ENCODE measurements around the gene ARSJ.

ARSJ gene

DNA sequence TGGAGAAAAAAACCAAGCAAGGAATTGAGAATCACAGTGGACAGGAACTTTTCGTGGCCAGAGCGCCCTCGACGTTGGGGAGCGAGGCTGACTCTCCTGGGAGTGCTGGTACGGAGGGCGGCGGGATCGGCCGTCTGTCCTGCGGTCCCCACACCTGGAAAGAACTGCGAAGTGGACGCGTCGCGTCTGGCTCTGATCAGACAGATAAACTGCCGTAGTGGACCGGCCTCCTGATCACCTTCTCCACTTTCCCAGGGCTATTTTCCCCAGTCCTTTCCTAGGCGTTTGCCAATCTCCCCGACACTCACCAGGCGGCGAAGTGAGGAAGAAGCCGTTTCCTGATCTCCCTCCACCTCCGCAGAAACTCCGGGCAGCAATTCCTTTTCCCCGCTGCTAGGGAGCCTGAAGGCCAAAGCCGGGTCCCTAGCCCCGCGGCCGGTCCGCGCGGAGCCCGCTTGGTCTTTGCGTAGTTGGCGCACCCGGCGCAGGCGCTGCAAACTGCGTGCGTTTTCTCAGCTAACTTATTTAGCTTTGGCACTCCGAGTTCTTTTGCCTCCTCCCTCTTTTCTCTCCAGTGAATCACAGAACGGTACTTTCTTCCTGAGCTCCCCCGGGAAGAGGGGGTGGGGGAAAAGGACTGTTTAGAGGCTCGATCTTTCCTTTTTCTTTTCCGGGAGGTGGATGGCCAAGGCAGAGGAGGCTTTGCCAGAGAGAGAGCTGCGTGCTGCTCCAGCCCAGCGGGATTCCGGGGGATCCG, at the start of gene ARSJ:
Gene ARSJ (minus strand): TSS at position 500 of the 757 bp plus-strand sequence. CDS start 813 bp downstream, outside the sequence.
- no peaks in the 10 kb centered on the region for H3K4me1 ChIP-seq (ENCODE audit: insufficient read depth, low read length, severe bottlenecking)
- H3K4me3 ChIP-seq (ENCODE audit: low read depth, low read length, poor library complexity, severe bottlenecking): no peak within 1 kb of the TSS
- H3F3A ChIP-seq (ENCODE audit: insufficient read depth, low read length): no peaks in the 10 kb centered on the region
- no peak for TF ChIP-seq CTCF (IDR thresholded peaks at IDR 0.05; ENCODE audit: low read length)
- no peak for TF ChIP-seq EZH2 (IDR thresholded peaks at IDR 0.05; ENCODE audit: borderline replicate concordance, low read length)
- H3K9ac ChIP-seq (ENCODE audit: low read length): no peak within 1 kb of the TSS
- no peaks in the 10 kb centered on the region for H4K20me1 ChIP-seq (ENCODE audit: insufficient read depth, low read length)
- H3K27ac ChIP-seq (ENCODE audit: low read depth, low read length, poor library complexity, severe bottlenecking): no peak within 1 kb of the TSS
- H3K36me3 ChIP-seq (ENCODE audit: insufficient read depth, low read length): no peaks in the 10 kb centered on the region
- no peaks in the 10 kb centered on the region for H3K27me3 ChIP-seq (ENCODE audit: insufficient read depth, low read length)
- H3K9me2 ChIP-seq (ENCODE audit: low read depth, low read length): no peaks in the 10 kb centered on the region
- H3K79me2 ChIP-seq (ENCODE audit: insufficient read depth, low read length): no peaks in the 10 kb centered on the region
- H3K9me3 ChIP-seq (ENCODE audit: low read length): 0 out of 2 replicates have a peak, but pooled peaks cover 2% of the 10 kb centered on the region
- H3K4me2 ChIP-seq (ENCODE audit: low read length): no peak within 1 kb of the TSS
- H2AFZ ChIP-seq (ENCODE audit: low read length): no peak within 1 kb of the TSS

DNA sequence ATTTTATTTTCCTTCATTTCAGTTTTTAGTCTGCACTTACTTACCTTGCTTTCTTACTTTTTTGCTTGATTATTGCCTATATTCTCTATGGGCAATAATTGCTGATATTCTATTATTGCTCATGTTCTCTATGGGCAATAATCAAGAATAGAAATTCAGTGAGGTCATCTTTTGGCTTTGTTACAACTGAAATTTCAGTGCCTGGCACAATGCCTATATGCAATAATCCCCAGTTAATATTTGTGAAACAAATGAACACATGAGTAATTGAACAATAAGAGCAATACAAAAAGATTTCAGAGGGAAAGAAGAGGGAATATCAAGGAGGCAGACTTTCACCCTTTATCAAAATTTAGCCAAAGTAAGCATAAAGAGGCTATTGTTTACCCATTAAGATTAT, 48.6 kb upstream of the ARSJ start:
- no peak overlapping the region for H3K4me3 ChIP-seq (ENCODE audit: low read depth, low read length, poor library complexity, severe bottlenecking)
- H3K27ac ChIP-seq (ENCODE audit: low read depth, low read length, poor library complexity, severe bottlenecking): no peak overlapping the region
- no peaks in the 10 kb centered on the region for H3F3A ChIP-seq (ENCODE audit: insufficient read depth, low read length)
- no peak overlapping the region for H2AFZ ChIP-seq (ENCODE audit: low read length)
- no peaks in the 10 kb centered on the region for H3K27me3 ChIP-seq (ENCODE audit: insufficient read depth, low read length)
- no peaks in the 10 kb centered on the region for H3K9me3 ChIP-seq (ENCODE audit: low read length)
- H4K20me1 ChIP-seq (ENCODE audit: insufficient read depth, low read length): no peaks in the 10 kb centered on the region
- no peak overlapping the region for H3K9ac ChIP-seq (ENCODE audit: low read length)
- no peaks in the 10 kb centered on the region for H3K79me2 ChIP-seq (ENCODE audit: insufficient read depth, low read length)
- no peaks in the 10 kb centered on the region for H3K9me2 ChIP-seq (ENCODE audit: low read depth, low read length)
- no peaks in the 10 kb centered on the region for H3K36me3 ChIP-seq (ENCODE audit: insufficient read depth, low read length)
- no peak for TF ChIP-seq EZH2 (IDR thresholded peaks at IDR 0.05; ENCODE audit: borderline replicate concordance, low read length)
- TF ChIP-seq CTCF (IDR thresholded peaks at IDR 0.05; ENCODE audit: low read length): no peak
- H3K4me2 ChIP-seq (ENCODE audit: low read length): no peak overlapping the region
- H3K4me1 ChIP-seq (ENCODE audit: insufficient read depth, low read length, severe bottlenecking): no peaks in the 10 kb centered on the region

GRCh38 chr4:114027596-114027995, 48.1 kb upstream of the ARSJ start:
- no peak overlapping the region for H3K9ac ChIP-seq (ENCODE audit: low read length)
- H3K27me3 ChIP-seq (ENCODE audit: insufficient read depth, low read length): no peaks in the 10 kb centered on the region
- H3K4me1 ChIP-seq (ENCODE audit: insufficient read depth, low read length, severe bottlenecking): no peaks in the 10 kb centered on the region
- no peaks in the 10 kb centered on the region for H3F3A ChIP-seq (ENCODE audit: insufficient read depth, low read length)
- no peak overlapping the region for H2AFZ ChIP-seq (ENCODE audit: low read length)
- TF ChIP-seq CTCF (IDR thresholded peaks at IDR 0.05; ENCODE audit: low read length) (no peak), EZH2 (IDR thresholded peaks at IDR 0.05; ENCODE audit: borderline replicate concordance, low read length) (no peak)
- H3K27ac ChIP-seq (ENCODE audit: low read depth, low read length, poor library complexity, severe bottlenecking): no peak overlapping the region
- H3K4me3 ChIP-seq (ENCODE audit: low read depth, low read length, poor library complexity, severe bottlenecking): no peak overlapping the region
- H3K4me2 ChIP-seq (ENCODE audit: low read length): no peak overlapping the region
- no peaks in the 10 kb centered on the region for H4K20me1 ChIP-seq (ENCODE audit: insufficient read depth, low read length)
- H3K9me3 ChIP-seq (ENCODE audit: low read length): no peaks in the 10 kb centered on the region
- no peaks in the 10 kb centered on the region for H3K79me2 ChIP-seq (ENCODE audit: insufficient read depth, low read length)
- no peaks in the 10 kb centered on the region for H3K36me3 ChIP-seq (ENCODE audit: insufficient read depth, low read length)
- H3K9me2 ChIP-seq (ENCODE audit: low read depth, low read length): no peaks in the 10 kb centered on the region
